Measurements from ENCODE around the gene TLK1.
"Not testable (repeated sequence)": the region's sequence is repeated elsewhere in the genome, so short reads cannot be mapped to it uniquely, and the experiment has no call there.

The TLK1 gene

DNA sequence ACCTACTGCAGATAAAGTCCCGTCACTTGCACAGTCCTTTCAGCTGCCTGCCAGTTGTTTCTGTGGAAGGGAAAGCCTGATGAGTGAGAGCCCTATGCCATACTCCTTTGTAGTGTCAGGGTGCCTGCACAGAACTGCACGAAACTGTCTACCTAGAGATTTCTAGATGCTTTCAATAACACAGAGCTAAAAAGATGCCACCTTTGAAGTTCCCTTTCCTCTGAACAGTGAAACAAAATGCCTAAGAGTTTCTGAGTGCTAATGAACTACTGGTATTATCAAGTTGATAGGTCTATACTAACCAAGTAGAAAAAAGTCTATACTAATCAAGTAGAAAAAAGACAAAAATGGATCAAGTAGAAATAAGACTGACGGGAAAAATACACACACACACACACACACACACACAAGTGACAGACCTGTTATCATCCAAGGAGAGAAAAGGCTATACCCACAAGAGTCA lies 79.0 kb downstream of the TLK1 start:
- DNase-seq (ENCODE audit: low spot score), result no peak

GRCh38 chr2:171080607-171081006 lies 80.1 kb downstream of the TLK1 start:
- no peak for DNase-seq (ENCODE audit: low spot score)

DNA sequence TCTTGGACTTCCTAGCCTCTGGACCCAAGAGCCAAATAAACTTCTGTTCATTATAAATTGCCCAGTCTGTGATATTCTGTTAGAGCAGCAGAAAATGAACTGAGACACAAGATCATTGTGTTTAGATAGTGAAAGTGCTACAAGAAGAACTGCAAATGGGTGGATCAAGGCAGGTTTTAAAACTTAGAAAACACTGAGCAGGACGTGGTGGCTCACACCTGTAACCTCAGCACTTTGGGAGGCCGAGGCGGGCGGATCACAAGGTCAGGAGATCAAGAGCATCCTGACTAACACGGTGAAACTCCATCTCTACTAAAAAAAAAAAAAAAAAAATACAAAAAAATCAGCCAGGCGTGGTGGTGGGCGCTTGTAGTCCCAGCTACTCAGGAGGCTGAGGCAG lies 84.3 kb downstream of the TLK1 start:
- not testable (repeated sequence) for DNase-seq (ENCODE audit: low spot score)

DNA sequence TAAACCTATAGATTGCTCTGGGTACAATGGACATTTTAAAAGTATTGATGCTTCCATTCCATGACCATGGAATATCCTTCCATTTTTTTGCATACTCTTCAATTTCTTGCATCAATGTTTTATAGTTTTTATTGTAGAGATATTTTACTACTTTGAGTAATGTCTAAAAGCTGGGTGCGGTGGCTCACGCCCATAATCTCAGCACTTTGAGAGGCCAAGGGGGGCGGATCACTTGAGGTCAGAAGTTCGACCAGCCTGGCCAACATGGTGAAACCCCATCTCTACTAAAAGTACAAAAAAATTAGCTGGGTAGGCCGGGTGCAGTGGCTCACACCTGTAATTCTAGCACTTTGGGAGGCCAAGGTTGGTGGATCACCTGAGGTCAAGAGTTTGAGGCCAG lies 88.5 kb downstream of the TLK1 start:
- DNase-seq (ENCODE audit: low spot score), result no peak

DNA sequence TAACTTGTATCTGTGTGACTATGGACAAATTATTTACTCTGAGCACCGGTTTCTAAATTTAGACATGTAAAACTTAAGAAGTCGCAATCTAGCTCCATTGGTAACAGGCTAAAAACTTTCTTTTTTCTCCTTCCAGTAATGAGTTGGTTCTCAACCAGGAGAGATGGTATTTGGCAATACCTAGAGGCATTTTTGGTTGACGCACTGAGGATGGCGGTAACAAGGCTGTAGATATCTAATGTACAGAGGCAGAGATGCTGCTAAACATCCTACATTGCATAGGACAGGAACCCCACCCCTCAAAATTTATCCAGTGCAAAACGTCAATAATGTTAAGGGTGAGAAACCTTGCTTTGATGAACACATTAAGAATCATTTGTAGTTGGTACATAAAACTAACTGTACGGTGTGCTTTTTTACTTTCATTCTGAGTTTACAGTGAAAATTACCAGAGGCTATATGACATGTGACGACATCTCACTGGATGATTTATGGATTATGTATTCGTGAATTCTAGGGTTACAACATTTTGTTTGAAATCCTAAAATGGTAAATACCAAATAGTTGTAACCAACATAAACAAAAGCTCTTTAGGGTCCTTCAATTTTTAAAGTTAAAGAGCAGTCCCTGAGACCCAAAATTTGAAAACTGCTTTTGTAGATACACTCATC lies 91.3 kb downstream of the TLK1 start:
- DNase-seq (ENCODE audit: low spot score), result no peak

- no peak for DNase-seq (ENCODE audit: low spot score)
Measured at GRCh38 chr2:171066110-171066509, 94.6 kb downstream of the TLK1 start.

- no peak for DNase-seq (ENCODE audit: low spot score)
Measured at GRCh38 chr2:171057575-171057974, 103.1 kb downstream of the TLK1 start.

DNA sequence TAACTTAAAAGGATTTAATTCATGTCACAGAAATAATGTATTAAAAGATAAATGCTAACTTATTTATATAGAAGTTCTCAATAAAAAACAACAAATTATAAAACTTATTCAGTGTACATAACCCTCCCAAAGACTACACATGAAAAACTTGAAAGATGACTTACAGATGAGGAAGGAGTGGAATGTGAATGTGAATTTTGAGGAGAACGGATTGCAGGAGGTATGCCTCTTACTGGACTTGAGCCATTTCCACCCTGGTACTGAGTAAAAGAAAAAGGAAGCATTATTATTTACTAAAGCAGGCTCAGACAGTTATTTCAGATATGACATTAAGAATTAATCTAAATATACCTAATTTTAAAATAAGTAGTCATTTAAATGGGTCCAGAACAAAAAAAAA lies 104.4 kb downstream of the TLK1 start:
- DNase-seq (ENCODE audit: low spot score), result no peak

GRCh38 chr2:171049691-171050090 lies 111.0 kb downstream of the TLK1 start:
- DNase-seq (ENCODE audit: low spot score), result no peak

GRCh38 chr2:171046048-171046560 lies 114.6 kb downstream of the TLK1 start:
- no peak for DNase-seq (ENCODE audit: low spot score)

DNA sequence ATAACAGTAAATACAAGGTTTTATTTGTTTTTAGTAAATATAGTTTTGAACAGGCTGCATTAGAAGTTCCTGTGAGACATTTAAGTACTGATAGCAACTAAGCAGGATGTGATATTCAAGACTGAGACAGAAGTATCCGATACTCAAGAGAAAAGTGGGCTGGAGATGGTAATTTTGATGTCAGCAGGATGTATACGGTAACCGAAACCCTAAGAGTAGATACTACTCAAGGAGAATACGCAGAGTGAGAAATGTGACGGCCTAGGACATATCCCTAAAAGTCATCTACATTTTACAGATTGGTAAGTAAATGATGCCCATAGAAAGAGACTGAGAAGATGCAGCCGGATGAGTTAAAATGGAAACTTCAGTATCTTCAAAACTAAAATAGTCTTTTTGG lies 116.3 kb downstream of the TLK1 start:
- no peak for DNase-seq (ENCODE audit: low spot score)

GRCh38 chr2:171042253-171042969 lies 118.3 kb downstream of the TLK1 start:
- DNase-seq (ENCODE audit: low spot score), result no peak

GRCh38 chr2:171036532-171036931 lies 124.2 kb downstream of the TLK1 start:
- no peak for DNase-seq (ENCODE audit: low spot score)

- no peak for DNase-seq (ENCODE audit: low spot score)
Measured at GRCh38 chr2:171034315-171034714, 126.4 kb downstream of the TLK1 start.

GRCh38 chr2:171025214-171025613 lies 135.5 kb downstream of the TLK1 start:
- no peak for DNase-seq (ENCODE audit: low spot score)

GRCh38 chr2:171018522-171018921 lies 142.2 kb downstream of the TLK1 start:
- DNase-seq (ENCODE audit: low spot score), result no peak

DNA sequence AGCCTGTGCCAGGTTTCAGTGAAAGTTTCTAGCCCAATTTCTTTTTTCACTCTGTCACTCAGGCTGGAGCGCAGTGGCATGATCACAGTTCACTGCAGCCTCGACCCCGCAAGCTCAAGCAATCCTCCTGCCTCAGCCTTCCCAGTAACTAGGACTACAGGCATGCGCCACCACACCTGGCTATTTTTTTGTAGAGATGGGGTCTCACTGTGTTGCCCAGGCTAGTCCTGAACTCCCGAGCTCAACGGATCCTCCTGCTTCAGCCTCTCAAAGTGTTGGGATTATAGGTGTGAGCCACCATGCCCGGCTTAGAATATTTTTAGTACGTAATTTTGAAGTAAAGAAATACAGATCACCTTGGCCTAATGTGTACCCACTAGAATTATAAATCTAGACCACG lies 144.6 kb downstream of the TLK1 start:
- DNase-seq (ENCODE audit: low spot score), result no peak

GRCh38 chr2:171013851-171014250 lies 146.8 kb downstream of the TLK1 start:
- no peak for DNase-seq (ENCODE audit: low spot score)

DNA sequence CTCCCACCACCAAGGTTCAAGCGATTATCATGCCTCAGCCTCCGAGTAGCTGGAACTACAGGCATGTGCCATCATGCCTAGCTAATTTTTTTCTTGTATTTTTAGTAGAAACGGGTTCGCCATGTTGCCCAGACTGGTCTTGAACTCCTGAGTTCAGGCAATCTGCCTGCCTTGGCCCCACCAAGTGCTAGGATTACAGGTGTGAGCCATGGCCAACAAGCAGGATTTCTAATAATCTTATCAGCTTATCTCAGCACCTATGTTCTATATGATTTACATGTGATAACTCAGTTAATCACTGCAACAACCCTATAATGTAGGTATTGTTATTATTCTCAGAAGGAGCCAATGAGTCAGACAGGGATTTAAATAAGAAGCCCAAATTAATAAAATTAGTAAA lies 151.3 kb downstream of the TLK1 start:
- DNase-seq (ENCODE audit: low spot score), result no peak

DNA sequence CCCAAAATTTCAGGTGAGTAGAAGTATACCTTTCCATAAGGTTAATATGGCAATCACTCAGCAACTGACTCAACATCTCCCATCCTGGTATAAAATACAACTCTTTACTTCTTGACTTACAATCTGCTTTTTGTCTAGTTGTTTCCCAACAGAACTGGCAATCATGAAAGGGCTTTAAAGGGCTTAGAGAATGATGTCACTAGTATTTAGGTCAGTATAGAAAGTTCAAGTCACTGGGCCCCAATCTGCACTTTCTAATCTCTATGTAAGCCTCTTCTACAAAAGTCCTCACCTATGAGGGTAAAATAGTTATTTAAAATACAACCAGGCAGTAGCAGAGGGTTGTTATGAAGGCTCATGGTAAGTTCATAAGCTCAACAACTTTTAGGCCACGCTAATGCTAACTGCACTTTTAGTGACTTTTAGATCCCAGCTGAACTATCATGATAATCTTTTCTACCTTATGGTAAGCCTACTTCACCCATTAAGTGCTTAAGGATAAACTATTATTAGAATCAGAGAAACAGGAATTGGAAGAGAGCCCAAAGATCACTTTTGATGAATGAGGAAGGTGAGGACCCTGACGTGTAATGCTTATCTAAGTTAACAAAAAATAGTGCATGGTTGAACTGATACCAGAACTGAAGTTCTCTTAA lies 152.0 kb downstream of the TLK1 start:
- no peak for DNase-seq (ENCODE audit: low spot score)

DNA sequence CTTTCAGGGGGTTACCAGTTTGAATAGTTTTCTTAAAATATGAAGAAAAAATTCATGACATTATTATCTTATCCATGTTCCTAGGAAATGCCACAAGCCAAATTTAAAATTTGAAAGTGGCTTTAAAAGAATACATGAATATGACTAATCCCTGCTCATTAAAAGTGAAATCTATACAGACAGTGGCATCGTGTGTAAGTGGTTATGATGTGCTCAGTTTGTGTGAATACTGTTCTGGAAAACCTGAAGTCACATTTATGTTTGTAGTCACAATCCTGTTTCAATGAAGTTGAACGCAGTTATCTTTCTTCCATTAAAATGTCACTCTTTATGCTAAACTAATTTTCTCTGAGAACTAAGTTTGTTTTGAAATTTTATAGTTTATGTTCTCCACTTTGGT lies 155.9 kb downstream of the TLK1 start:
- DNase-seq (ENCODE audit: low spot score), result no peak

- DNase-seq (ENCODE audit: low spot score), result no peak
Measured at GRCh38 chr2:171004363-171004762, 156.3 kb downstream of the TLK1 start.

DNA sequence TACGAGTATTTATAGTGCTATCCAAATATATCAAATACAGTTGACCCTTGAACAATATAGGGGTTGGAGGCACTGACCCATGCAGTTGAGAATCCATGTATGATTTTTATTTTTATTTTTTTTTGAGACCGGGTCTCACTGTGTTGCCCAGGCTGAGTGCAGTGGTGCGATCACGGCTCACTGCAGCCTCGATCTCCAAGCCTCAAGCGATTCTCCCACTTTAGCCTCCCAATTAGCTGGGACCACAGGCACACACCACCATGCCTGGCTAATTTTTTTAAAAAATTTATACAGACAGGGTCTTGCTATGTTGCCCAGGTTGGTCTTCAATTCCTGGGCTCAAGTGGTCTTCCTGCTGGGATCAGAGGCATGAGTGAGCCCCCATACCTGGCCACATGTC lies 161.0 kb downstream of the TLK1 start:
- no peak for DNase-seq (ENCODE audit: low spot score)

All from kidney tubule cell (primary cell).